Activated CD8-positive, alpha-beta T cell treated with anti-CD3 and anti-CD28 coated beads, Interleukin-2, amount 10 ng/mL, durations not matched to agents 7 days and 5 days (primary cell): ENCODE results near the gene CDH4. TPM values are rescaled to one million over a fixed set of nuclear protein-coding genes. Genes with fewer than 3 reads are reported as not detected.

Experiments used
- ATAC-seq: fragments of 150-1000 bp; cut with Tn5 transposase; one replicate; pipeline ENCODE4 v1.10.0; 2021; ENCODE audit warnings: moderate library complexity
- CTCF ChIA-PET: fragments of 350-600 bp; sonication (Branson Sonifier 250); formaldehyde crosslinking; loops from one replicate; lab custom pipeline; 2021; ENCODE audit warnings: antibody characterized with exemption; lab: Charles Lee
- POLR2A ChIA-PET: fragments of 350-600 bp; sonication (Branson Sonifier 250); formaldehyde crosslinking; loops from one replicate; lab custom pipeline; 2021; ENCODE audit warnings: antibody characterized with exemption; lab: Charles Lee
- DNase-seq: peaks from one replicate; pipeline ENCODE4 v3.0.0-alpha.2; 2020
- H3K27ac Mint-ChIP-seq: one replicate; pipeline ENCODE4 v1.8.0; 2021; ENCODE audit warnings: mild to moderate bottlenecking, mixed read lengths
- H3K27me3 Mint-ChIP-seq: one replicate; pipeline ENCODE4 v1.8.0; 2021; ENCODE audit warnings: low read depth, mixed read lengths
- H3K36me3 Mint-ChIP-seq: one replicate; pipeline ENCODE4 v1.8.0; 2021; ENCODE audit warnings: low read depth, mixed read lengths
- H3K4me1 Mint-ChIP-seq: one replicate; pipeline ENCODE4 v1.8.0; 2021; ENCODE audit warnings: low read depth, mixed read lengths
- H3K4me3 Mint-ChIP-seq: one replicate; pipeline ENCODE4 v1.8.0; 2021; ENCODE audit warnings: mild to moderate bottlenecking, mixed read lengths
- H3K9me3 Mint-ChIP-seq: one replicate; pipeline ENCODE4 v1.8.0; 2022; ENCODE audit warnings: mixed read lengths; ENCODE audit not compliant: insufficient read depth
- total RNA-seq, 2 experiments: library from RNA; stranded (reverse); gene quantifications; one replicate each; pipeline ENCODE4 v1.2.3, GENCODE V29; 2021

CDH4 gene
- total RNA-seq, 2 experiments from 2014 or later: 0.05 to 0.13 TPM

DNA sequence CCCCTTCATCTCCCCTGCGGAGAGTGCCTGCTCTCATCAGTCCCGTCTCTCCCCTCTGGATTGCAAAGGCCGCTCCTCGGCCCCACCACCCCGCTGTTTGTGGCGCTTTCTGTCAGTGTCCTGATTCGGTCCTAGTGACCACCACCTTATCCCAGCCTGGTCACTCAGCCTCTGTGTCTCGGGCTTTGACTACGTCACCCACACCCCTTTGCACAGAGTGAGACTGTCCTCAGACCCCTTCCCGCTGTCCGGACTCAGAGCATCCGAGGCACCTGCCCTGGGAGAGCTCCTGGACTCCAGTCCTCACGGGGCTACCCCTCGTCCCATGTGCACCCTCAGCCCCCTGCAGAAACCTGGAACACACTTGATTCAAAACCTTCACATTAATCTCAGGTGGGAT lies 433.4 kb downstream of the CDH4 start:
- no peak overlapping the region for H3K4me3 Mint-ChIP-seq
- no peaks in the 10 kb centered on the region for H3K9me3 Mint-ChIP-seq
- no peak for ATAC-seq
- POLR2A ChIA-PET: no interaction called here
- CTCF ChIA-PET: no interaction called here
- no peak overlapping the region for H3K27ac Mint-ChIP-seq
- no peaks in the 10 kb centered on the region for H3K36me3 Mint-ChIP-seq
- peaks cover 2% of the 10 kb centered on the region for H3K27me3 Mint-ChIP-seq
- no peaks in the 10 kb centered on the region for H3K4me1 Mint-ChIP-seq
- no peak for DNase-seq

DNA sequence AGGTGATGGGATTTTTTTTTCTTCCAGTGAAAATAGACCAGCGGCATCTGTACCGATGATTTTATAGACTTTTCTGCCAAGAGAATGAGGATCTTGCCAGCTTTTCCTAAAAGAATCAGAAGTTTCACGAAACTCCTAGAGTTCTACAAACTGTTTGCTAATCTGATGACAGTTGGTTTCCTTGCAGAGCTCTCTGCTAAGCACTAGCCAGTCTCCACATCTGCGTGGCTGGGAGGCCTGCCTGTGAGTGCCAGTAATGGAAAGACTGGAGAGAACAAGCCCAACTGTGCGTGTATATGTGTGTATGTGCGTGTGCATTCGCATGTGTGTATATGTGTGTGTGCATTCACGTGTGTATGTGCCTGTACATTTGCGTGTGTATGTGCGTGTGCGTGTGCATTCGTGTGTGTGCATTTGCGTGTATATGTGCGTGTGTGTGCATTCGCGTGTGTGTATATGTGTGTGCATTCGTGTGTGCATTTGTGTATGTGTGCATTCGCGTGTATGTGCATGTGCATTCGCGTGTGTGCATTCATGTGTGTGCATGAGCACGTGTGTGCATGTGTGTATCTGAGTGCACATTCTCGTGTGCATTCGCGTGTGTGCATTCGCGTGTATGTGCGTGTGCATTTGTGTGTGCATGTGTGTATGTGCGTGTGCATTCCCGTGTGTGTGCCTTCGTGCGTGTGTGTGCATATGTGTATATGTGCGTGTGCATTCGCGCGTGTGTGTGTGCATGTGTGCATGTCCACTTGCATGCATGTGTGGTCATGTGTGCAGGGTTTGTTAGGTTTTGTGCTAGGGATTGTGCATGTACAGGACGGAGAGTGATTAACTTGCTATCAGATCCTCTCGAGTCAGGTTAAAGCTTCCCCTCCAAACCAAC lies 434.2 kb downstream of the CDH4 start:
- ATAC-seq: no peak
- H3K4me3 Mint-ChIP-seq: no peak overlapping the region
- H3K4me1 Mint-ChIP-seq: no peaks in the 10 kb centered on the region
- no peaks in the 10 kb centered on the region for H3K36me3 Mint-ChIP-seq
- H3K27me3 Mint-ChIP-seq: peaks cover 2% of the 10 kb centered on the region
- POLR2A ChIA-PET: no interaction called here
- DNase-seq: no peak
- H3K27ac Mint-ChIP-seq: no peak overlapping the region
- no peaks in the 10 kb centered on the region for H3K9me3 Mint-ChIP-seq
- CTCF ChIA-PET: no interaction called here

DNA sequence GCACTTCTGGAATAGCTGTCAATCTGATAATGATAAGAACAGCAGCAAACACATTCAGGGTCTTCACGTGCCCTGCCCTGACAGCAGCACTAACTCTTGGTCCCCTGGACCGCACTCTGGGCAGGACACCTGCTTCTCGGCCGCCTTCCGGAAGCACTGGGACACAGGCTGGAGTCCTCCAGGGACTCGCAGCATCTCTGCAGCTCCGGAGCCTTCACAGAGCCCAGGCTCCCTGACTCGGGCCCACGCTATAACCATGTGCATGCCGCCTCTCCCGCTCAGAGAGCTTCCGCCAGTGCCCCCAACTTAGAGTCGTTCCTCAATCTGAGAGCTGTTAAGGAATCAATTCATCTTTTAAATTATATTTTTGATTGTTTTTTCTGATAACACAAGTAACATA lies 436.4 kb downstream of the CDH4 start:
- no peak overlapping the region for H3K27ac Mint-ChIP-seq
- no peaks in the 10 kb centered on the region for H3K4me1 Mint-ChIP-seq
- no peaks in the 10 kb centered on the region for H3K36me3 Mint-ChIP-seq
- H3K27me3 Mint-ChIP-seq: peaks cover 2% of the 10 kb centered on the region
- no peak overlapping the region for H3K4me3 Mint-ChIP-seq
- no peaks in the 10 kb centered on the region for H3K9me3 Mint-ChIP-seq
- POLR2A ChIA-PET: no interaction called here
- ATAC-seq (no peak), DNase-seq (no peak)
- CTCF ChIA-PET: no interaction called here

DNA sequence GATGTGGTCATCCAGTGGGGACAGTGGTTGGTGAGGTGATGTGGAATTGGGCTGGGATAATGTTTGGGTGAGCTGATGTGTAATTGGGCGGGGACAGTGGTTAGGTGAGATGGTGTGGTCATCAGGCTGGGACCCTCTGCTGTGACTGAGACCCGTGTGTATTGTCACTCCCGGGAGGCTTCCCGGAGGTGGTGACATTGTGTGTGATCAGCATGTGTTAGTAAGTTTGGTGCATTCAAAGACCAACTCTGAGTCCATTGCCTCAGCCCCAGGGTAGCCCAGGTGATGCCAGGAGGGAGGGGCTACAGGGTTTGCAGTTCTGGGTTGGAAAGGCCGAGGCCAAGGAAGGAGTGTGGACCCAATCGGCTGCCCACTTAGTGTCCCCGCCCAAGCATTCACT lies 438.1 kb downstream of the CDH4 start:
- no peak overlapping the region for H3K27ac Mint-ChIP-seq
- H3K4me3 Mint-ChIP-seq: no peak overlapping the region
- CTCF ChIA-PET: no interaction called here
- H3K36me3 Mint-ChIP-seq: no peaks in the 10 kb centered on the region
- no peaks in the 10 kb centered on the region for H3K4me1 Mint-ChIP-seq
- no peak for ATAC-seq
- H3K27me3 Mint-ChIP-seq: peaks cover 2% of the 10 kb centered on the region
- DNase-seq: no peak
- POLR2A ChIA-PET: no interaction called here
- H3K9me3 Mint-ChIP-seq: no peaks in the 10 kb centered on the region

DNA sequence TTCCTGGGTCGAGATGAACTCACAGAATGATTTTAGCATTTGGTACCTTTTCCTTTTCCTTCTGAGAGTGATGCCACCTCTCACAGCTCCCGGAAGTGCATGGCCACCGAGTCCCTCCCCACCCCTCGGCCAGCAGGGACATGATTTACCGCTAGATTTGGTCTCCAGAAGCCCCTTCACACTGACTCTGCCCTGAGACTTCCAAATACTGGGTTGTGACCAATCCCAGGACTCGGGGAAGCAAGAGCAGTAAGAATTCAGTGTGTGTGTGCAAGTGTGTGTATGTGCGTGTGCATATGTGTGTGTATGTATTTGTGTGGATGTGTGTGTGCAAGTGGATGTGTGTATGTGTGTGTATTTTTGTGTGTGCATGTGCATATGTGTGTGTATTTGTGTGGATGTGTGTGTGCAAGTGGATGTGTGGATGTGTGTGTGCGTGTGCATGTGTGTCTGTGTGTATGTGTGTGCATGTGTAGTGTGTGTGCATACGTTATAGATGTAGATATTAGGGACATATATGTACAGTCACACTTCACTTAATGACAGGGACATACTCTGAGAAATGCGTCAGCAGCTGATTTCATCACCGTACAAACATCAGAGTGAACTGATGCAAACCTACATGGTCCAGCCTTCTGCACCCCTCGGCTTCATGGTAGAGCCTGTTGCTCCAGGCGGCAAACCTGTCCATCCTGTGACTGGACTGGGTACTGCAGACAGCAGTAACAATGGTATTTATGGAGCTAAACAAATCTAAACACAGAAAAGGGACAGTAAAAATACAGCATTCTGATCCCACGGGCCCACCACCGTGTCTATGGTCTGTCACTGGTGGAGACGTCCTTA lies 439.2 kb downstream of the CDH4 start:
- Mint-ChIP-seq H3K27me3 (peaks cover 2% of the 10 kb centered on the region), H3K9me3 (no peaks in the 10 kb centered on the region), H3K27ac (no peak overlapping the region), H3K36me3 (no peaks in the 10 kb centered on the region), H3K4me3 (no peak overlapping the region), H3K4me1 (no peaks in the 10 kb centered on the region)
- POLR2A ChIA-PET: no interaction called here
- CTCF ChIA-PET: no interaction called here
- ATAC-seq: no peak
- no peak for DNase-seq

DNA sequence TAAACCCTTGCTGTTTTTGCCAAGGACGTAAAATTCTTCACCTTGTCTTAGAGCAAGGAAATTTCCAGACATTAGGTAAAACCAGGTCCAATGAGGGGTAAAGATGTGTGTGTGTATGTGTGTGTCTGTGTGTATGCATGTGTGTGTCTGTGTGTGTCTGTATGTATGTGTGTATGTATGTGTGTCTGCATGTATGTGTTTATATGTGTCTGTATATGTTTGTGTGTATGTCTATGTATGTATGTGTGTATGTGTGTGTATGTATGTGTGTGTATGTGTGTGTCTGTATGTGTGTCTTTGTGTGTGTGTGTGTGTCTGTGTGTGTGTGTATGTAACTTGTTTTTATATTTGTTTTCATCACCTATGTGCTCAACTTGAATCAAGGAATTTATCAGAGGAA lies 439.9 kb downstream of the CDH4 start:
- H3K27ac Mint-ChIP-seq: no peak overlapping the region
- no peaks in the 10 kb centered on the region for H3K9me3 Mint-ChIP-seq
- CTCF ChIA-PET: no interaction called here

DNA sequence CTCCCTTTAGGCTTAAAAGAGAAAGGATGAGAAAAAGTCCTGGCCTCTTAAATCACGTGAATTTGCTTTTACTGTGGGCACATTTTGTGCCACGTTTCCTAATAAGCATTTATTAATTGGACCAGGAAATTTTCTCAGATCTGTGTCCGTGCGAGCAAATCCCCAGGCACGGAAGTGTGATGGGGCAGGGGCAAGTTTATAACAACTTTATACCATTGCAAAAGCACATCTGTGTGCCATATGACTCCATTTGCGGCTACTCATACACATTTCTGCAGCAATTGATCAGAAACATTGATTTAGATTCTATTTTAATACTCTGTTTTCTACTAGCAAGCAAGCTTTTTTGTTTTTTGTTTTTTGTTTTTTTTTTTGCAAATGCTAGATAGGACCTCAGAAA lies 440.4 kb downstream of the CDH4 start:
- H3K9me3 Mint-ChIP-seq: no peaks in the 10 kb centered on the region
- POLR2A ChIA-PET: no interaction called here

More for the DNA sequence above, 439.9 kb downstream of the CDH4 start:
- no peak for DNase-seq
- no peak for ATAC-seq
- H3K36me3 Mint-ChIP-seq: no peaks in the 10 kb centered on the region
- H3K4me1 Mint-ChIP-seq: no peaks in the 10 kb centered on the region
- H3K27me3 Mint-ChIP-seq: peaks cover 2% of the 10 kb centered on the region
- no peak overlapping the region for H3K4me3 Mint-ChIP-seq
- POLR2A ChIA-PET: no interaction called here

DNA sequence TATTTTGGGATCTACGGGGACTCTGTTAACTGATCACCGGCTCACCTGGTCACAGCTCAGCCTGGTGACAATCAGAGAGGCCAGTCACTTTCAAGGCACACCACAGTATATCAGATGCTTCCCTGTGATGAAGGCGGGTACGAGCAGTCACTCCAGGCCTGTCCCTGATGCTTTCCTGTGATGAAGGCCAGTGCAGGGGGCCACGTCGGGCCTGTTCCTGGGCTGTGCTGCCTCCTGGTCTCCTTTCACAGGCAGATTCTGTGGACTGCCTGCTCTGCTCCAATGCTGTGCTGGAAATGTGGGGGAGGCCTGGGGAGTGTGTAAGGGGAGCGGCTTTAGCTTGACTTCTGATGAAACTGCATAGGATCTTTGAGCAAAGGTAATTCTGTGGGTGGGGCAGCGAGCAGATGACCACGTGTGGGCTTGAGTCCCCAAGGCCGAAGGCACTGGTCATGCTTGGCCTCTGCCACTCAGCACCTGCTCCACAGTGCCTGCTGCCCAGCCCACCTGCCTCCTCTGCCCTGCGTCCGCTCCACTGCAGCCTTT lies 441.1 kb downstream of the CDH4 start:
- no peaks in the 10 kb centered on the region for H3K36me3 Mint-ChIP-seq
- H3K9me3 Mint-ChIP-seq: no peaks in the 10 kb centered on the region
- no peak overlapping the region for H3K4me3 Mint-ChIP-seq
- CTCF ChIA-PET: no interaction called here
- POLR2A ChIA-PET: no interaction called here
- H3K4me1 Mint-ChIP-seq: no peaks in the 10 kb centered on the region
- peaks cover 1% of the 10 kb centered on the region for H3K27me3 Mint-ChIP-seq
- DNase-seq (no peak), ATAC-seq (no peak)
- H3K27ac Mint-ChIP-seq: no peak overlapping the region

More for the DNA sequence above, 440.4 kb downstream of the CDH4 start:
- no peak overlapping the region for H3K4me3 Mint-ChIP-seq
- no peaks in the 10 kb centered on the region for H3K36me3 Mint-ChIP-seq
- no peak overlapping the region for H3K27ac Mint-ChIP-seq
- no peaks in the 10 kb centered on the region for H3K4me1 Mint-ChIP-seq
- DNase-seq: no peak
- ATAC-seq: no peak
- H3K27me3 Mint-ChIP-seq: peaks cover 2% of the 10 kb centered on the region
- CTCF ChIA-PET: no interaction called here

DNA sequence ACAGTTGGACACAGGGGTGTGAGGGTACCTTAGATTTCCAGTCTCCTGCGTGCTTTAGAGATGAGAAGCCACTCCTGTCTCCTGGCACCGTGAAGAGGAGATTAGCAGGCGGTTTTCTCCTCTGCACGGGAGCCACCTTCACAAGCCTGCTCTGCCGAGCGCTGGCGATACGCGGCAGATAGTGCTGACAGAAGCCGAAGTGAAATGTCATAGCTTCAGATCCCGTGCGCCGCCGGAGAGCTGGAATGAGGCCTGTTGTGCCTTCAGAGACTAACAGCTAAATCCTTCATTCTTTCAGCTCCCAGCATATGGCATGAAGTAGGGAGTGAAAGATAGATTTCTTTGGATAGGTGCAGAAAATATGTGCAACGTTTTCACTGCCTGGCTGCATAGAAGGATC lies 442.6 kb downstream of the CDH4 start:
- Mint-ChIP-seq H3K4me1 (no peaks in the 10 kb centered on the region), H3K9me3 (no peaks in the 10 kb centered on the region), H3K4me3 (no peak overlapping the region), H3K27ac (no peak overlapping the region), H3K36me3 (no peaks in the 10 kb centered on the region), H3K27me3 (no peaks in the 10 kb centered on the region)
- ChIA-PET CTCF (no interaction called here), POLR2A (no interaction called here)
- ATAC-seq: no peak
- DNase-seq: no peak

DNA sequence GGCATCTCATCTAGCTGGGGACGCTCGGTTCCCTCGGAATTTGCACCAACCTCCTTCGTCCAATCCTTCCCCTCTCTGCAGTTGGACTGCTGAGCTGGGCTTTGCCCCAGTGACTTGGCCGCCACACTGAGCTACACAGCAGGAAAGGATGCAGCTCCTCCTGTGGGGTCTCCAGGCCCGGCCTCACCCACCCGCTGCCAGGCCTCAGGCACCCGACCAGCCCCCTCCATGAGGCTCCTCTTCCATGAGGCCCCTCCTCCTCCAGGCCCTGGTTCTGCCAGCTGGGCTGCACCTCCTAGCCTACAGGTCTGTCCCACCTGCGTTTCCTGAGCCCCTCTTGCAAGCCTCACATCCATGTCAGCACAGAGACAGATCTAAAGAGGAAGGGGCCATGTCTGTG lies 443.7 kb downstream of the CDH4 start:
- no peaks in the 10 kb centered on the region for H3K36me3 Mint-ChIP-seq
- DNase-seq: no peak
- no peak for ATAC-seq
- no peaks in the 10 kb centered on the region for H3K9me3 Mint-ChIP-seq
- H3K4me1 Mint-ChIP-seq: no peaks in the 10 kb centered on the region
- H3K4me3 Mint-ChIP-seq: no peak overlapping the region
- ChIA-PET CTCF (no interaction called here), POLR2A (no interaction called here)
- no peaks in the 10 kb centered on the region for H3K27me3 Mint-ChIP-seq
- no peak overlapping the region for H3K27ac Mint-ChIP-seq

DNA sequence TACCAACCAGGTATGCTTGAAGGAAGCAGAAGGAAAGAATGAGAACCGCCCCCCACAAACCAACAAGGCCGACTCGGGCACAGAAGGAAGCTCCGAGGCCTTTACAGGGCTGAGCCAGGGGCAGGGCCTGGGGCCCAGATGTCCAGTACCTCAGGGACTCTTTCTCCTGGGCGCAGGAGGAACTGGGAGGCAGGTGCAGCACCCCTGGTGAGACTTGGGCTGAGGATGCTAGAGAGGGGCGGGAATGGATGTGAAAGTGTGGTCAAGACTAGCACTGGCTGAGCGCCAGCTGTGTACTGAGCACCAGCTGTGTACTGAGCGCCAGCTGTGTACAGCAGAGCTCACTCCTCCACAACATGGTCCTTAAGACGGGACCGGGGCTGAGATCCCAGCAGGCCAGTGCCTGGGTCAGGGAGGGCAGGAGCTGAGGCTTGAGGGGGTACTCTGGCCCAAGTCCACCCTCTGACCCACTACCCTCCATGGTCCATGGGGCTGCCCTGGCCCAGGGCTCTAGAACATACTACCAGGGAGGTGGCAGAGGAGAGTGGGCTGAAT lies 444.2 kb downstream of the CDH4 start:
- H3K27me3 Mint-ChIP-seq: no peaks in the 10 kb centered on the region
- no peak overlapping the region for H3K4me3 Mint-ChIP-seq
- no peaks in the 10 kb centered on the region for H3K36me3 Mint-ChIP-seq
- ChIA-PET POLR2A (no interaction called here), CTCF (no interaction called here)
- H3K27ac Mint-ChIP-seq: no peak overlapping the region
- no peak for ATAC-seq
- no peak for DNase-seq
- H3K4me1 Mint-ChIP-seq: no peaks in the 10 kb centered on the region
- no peaks in the 10 kb centered on the region for H3K9me3 Mint-ChIP-seq
